GM12878 (cell line): ENCODE measurements around the gene AGBL3.

Experiments
- CREB1 ChIP-seq: IDR thresholded peaks from 2 replicates; pipeline ENCODE4 v1.6.1; 2012; ENCODE audit warnings: low read depth, mild to moderate bottlenecking, inconsistent platforms
- MTA3 ChIP-seq: IDR thresholded peaks from 2 replicates; pipeline ENCODE4 v1.6.1; 2012; ENCODE audit warnings: low read length, inconsistent platforms, borderline replicate concordance
- MXI1 ChIP-seq: fragments of 150-350 bp; IDR thresholded peaks from 2 replicates; pipeline ENCODE4 v1.6.1; 2011; ENCODE audit warnings: low read depth, mild to moderate bottlenecking, inconsistent platforms, low read length, improper control_type of control experiment
- POLR2A ChIP-seq: IDR thresholded peaks from 2 replicates; pipeline ENCODE4 v1.6.1; 2011; ENCODE audit warnings: low read depth, mild to moderate bottlenecking, low read length
- POLR2AphosphoS2 ChIP-seq: IDR thresholded peaks from 2 replicates; pipeline ENCODE4 v1.6.1; 2011; ENCODE audit warnings: low read depth, mild to moderate bottlenecking, low read length, improper control_type of control experiment, moderate library complexity
- SRF ChIP-seq, 2 experiments: IDR thresholded peaks; 2 replicates each; pipeline ENCODE4 v1.6.1; 2011; ENCODE audit warnings: low read depth in 2 of 2, low read length in 2 of 2, mild to moderate bottlenecking in 1 of 2, moderate library complexity in 1 of 2
- TBL1XR1 ChIP-seq: IDR thresholded peaks from 2 replicates; pipeline ENCODE4 v1.6.1; 2012; ENCODE audit warnings: low read depth, low read length, improper control_type of control experiment
- TF ChIP-seq, protein P1 (sequence below): IDR thresholded peaks from 2 replicates; pipeline ENCODE4 v1.6.1; 2012; ENCODE audit warnings: mild to moderate bottlenecking, low read depth, low read length
- TF ChIP-seq, protein P2 (sequence below): IDR thresholded peaks from 2 replicates; pipeline ENCODE4 v1.6.1; 2012; ENCODE audit warnings: low read length, inconsistent platforms
- TF ChIP-seq, protein P3 (sequence below): IDR thresholded peaks from 2 replicates; pipeline ENCODE4 v1.6.1; 2011; ENCODE audit warnings: borderline replicate concordance, low read depth, mild to moderate bottlenecking, moderate library complexity, low read length; ENCODE audit not compliant: insufficient read depth, poor library complexity, severe bottlenecking
- TF ChIP-seq, protein P4 (sequence below), 3 experiments: IDR thresholded peaks in 2 of 3; conservative IDR thresholded peaks in 1 of 3; 2 replicates each; pipeline ENCODE4 v1.5.1; 2011; ENCODE audit warnings: low read depth in 3 of 3, low read length in 3 of 3, mild to moderate bottlenecking in 3 of 3, control low read depth in 2 of 3, moderate library complexity in 2 of 3, inconsistent platforms in 1 of 3, mixed read lengths in 1 of 3; ENCODE audit not compliant: control insufficient read depth in 2 of 3, insufficient read depth in 1 of 3; ENCODE audit errors: extremely low read depth in 1 of 3

DNA sequence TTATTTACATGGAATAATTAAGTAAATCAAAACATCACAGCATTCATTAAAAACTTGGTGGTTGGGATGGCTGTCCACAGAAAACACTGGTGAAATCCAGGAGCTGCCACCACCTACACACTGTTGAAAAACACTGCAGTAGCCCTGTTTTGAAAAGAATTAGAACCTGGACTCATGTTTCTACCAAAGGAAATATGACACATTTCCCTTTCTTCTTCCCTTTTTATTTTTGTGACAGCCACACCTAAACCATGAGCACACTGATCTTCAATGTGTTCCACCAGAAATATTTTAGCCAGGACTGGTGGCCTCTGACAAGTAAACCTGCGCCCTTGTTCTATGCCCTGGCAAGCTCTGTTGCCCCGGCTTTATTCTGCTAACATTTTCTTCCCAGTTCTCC is 164.8 kb downstream of the AGBL3 start:
- no peak for TF ChIP-seq MTA3
- no peak for TF ChIP-seq CREB1
- no peak for TF ChIP-seq POLR2AphosphoS2
- TF ChIP-seq, protein P1, sequence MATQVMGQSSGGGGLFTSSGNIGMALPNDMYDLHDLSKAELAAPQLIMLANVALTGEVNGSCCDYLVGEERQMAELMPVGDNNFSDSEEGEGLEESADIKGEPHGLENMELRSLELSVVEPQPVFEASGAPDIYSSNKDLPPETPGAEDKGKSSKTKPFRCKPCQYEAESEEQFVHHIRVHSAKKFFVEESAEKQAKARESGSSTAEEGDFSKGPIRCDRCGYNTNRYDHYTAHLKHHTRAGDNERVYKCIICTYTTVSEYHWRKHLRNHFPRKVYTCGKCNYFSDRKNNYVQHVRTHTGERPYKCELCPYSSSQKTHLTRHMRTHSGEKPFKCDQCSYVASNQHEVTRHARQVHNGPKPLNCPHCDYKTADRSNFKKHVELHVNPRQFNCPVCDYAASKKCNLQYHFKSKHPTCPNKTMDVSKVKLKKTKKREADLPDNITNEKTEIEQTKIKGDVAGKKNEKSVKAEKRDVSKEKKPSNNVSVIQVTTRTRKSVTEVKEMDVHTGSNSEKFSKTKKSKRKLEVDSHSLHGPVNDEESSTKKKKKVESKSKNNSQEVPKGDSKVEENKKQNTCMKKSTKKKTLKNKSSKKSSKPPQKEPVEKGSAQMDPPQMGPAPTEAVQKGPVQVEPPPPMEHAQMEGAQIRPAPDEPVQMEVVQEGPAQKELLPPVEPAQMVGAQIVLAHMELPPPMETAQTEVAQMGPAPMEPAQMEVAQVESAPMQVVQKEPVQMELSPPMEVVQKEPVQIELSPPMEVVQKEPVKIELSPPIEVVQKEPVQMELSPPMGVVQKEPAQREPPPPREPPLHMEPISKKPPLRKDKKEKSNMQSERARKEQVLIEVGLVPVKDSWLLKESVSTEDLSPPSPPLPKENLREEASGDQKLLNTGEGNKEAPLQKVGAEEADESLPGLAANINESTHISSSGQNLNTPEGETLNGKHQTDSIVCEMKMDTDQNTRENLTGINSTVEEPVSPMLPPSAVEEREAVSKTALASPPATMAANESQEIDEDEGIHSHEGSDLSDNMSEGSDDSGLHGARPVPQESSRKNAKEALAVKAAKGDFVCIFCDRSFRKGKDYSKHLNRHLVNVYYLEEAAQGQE: no peak
- no peak for TF ChIP-seq POLR2A
- TF ChIP-seq, protein P2, sequence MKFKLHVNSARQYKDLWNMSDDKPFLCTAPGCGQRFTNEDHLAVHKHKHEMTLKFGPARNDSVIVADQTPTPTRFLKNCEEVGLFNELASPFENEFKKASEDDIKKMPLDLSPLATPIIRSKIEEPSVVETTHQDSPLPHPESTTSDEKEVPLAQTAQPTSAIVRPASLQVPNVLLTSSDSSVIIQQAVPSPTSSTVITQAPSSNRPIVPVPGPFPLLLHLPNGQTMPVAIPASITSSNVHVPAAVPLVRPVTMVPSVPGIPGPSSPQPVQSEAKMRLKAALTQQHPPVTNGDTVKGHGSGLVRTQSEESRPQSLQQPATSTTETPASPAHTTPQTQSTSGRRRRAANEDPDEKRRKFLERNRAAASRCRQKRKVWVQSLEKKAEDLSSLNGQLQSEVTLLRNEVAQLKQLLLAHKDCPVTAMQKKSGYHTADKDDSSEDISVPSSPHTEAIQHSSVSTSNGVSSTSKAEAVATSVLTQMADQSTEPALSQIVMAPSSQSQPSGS: no peak
- no peak for TF ChIP-seq SRF (IDR thresholded peaks at IDR 0.05; ENCODE audit: low read depth in 2 of 2, low read length in 2 of 2)
- no peak for TF ChIP-seq MXI1
- TF ChIP-seq, protein P3, sequence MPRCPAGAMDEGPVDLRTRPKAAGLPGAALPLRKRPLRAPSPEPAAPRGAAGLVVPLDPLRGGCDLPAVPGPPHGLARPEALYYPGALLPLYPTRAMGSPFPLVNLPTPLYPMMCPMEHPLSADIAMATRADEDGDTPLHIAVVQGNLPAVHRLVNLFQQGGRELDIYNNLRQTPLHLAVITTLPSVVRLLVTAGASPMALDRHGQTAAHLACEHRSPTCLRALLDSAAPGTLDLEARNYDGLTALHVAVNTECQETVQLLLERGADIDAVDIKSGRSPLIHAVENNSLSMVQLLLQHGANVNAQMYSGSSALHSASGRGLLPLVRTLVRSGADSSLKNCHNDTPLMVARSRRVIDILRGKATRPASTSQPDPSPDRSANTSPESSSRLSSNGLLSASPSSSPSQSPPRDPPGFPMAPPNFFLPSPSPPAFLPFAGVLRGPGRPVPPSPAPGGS: no peak
- no peak for TF ChIP-seq TBL1XR1
- TF ChIP-seq, protein P4, sequence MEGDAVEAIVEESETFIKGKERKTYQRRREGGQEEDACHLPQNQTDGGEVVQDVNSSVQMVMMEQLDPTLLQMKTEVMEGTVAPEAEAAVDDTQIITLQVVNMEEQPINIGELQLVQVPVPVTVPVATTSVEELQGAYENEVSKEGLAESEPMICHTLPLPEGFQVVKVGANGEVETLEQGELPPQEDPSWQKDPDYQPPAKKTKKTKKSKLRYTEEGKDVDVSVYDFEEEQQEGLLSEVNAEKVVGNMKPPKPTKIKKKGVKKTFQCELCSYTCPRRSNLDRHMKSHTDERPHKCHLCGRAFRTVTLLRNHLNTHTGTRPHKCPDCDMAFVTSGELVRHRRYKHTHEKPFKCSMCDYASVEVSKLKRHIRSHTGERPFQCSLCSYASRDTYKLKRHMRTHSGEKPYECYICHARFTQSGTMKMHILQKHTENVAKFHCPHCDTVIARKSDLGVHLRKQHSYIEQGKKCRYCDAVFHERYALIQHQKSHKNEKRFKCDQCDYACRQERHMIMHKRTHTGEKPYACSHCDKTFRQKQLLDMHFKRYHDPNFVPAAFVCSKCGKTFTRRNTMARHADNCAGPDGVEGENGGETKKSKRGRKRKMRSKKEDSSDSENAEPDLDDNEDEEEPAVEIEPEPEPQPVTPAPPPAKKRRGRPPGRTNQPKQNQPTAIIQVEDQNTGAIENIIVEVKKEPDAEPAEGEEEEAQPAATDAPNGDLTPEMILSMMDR (IDR thresholded peaks at IDR 0.05 in 2 of 3, conservative IDR thresholded peaks at IDR 0.05 in 1 of 3; ENCODE audit: control insufficient read depth in 2 of 3, extremely low read depth in 1 of 3, insufficient read depth in 1 of 3, low read depth in 3 of 3, low read length in 3 of 3): no peak
